ENCODE measurements around the gene ANAPC2. TPM values are rescaled to one million over a fixed set of nuclear protein-coding genes. Genes with fewer than 3 reads are reported as not detected.

Gene ANAPC2
- total and polyA plus RNA-seq, 10 donors = 27.8 to 93.0 (median 55.3) TPM

DNA sequence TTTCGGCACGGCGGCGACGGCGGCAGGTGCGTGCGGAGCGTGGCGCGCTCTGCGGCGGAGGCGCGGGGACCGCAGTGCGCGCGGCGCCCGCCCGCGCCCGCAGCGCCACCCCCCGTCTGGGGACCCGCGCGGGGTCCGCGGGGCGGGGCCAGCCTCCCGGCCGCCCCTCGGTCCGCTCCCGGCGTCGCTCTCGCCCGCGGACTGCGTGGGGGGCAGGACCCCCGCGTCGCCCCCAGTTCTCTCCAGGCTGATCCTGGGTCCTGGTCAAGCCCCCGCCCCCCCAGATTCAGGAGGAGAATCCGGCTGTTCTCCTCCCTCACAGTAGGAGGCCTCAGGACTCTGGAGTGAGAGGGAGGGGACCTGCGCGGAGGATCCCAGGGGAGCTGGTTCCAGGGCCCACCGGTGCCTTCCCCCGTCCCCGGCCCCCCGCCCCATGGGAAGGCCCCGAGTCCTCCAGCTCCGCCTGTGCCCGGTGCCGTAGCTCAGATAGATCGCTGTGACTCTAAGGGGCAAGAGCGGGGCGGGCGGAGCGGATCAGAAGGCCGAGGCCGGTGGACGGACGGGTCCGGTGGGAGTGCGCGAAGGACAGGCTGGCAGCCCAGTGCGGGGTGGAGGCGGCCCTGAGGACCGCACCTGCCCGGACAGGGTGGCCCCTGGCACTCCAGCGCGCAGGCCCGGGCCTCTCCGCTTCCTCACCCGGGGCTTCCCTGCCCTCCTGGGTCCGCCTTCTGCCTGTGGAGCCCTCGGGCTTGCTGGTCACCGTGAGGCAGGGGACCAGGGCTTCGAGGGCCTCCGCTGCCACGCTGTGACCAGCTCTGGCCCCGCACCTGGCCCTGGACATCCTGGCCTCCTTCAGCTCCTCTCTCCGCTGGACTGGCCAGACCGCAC is 34.1 kb upstream of the ANAPC2 start, which contains the start of gene RNF208:
Gene RNF208, minus strand, starts transcription at position 51 of the 888 bp plus-strand sequence. CDS start 1,028 bp downstream, outside the sequence.
- DNase-seq = peak; percentile 88

DNA sequence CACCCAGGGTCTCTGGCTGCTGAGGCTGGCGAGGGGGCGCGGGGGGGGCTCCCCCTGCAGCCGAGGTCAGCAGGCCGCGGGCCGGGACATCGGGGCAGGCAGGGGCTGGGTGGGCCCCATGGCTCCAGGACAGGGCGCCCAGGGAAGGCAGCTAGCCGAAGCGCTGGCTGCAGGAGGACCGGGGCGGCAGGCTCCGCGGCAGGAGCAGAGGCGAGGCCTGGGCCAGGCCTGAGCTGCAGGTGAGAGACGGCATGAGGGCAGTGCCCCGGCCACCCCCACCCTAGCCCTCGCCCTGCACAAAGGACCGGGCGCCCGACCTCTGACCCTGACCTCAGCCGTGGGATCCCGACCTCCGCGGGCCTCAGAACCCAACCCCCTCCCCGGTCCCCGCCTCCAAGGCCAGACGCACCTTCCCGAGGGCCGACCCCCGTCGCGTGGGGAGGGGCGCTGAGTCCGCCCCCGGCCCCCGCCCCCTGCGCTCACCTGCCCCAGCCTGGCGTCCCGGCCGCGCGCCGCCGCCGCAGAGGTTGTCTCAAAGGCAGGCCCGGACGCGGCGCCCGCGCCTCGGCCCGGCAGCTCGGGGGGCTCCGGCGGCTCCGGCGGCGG is 33.2 kb upstream of the ANAPC2 start:
- H3K27ac ChIP-seq = no peak overlapping the region

More for the DNA sequence above, 34.1 kb upstream of the ANAPC2 start, which contains the start of gene RNF208:
- H3K27ac ChIP-seq = peak within 1 kb of the TSS; percentile 37 to 94 (median 90)
- intact Hi-C loops (cut with DNase I; ENCODE audit: low total_unique reads) = loop anchor here (2.0 to 5.0 kb wide), 2 partner anchors 18 to 105 kb away; partner anchors contain the start of genes NDOR1 and TMEM203
- H3K9me3 ChIP-seq = no peaks in the 10 kb centered on the region
- TF ChIP-seq POLR2A (IDR thresholded peaks at IDR 0.05) (no peak), POLR2AphosphoS5 (IDR thresholded peaks at IDR 0.05) (no peak)
- TF ChIP-seq, protein P1, sequence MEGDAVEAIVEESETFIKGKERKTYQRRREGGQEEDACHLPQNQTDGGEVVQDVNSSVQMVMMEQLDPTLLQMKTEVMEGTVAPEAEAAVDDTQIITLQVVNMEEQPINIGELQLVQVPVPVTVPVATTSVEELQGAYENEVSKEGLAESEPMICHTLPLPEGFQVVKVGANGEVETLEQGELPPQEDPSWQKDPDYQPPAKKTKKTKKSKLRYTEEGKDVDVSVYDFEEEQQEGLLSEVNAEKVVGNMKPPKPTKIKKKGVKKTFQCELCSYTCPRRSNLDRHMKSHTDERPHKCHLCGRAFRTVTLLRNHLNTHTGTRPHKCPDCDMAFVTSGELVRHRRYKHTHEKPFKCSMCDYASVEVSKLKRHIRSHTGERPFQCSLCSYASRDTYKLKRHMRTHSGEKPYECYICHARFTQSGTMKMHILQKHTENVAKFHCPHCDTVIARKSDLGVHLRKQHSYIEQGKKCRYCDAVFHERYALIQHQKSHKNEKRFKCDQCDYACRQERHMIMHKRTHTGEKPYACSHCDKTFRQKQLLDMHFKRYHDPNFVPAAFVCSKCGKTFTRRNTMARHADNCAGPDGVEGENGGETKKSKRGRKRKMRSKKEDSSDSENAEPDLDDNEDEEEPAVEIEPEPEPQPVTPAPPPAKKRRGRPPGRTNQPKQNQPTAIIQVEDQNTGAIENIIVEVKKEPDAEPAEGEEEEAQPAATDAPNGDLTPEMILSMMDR (IDR thresholded peaks at IDR 0.05 in 8 of 11, conservative IDR thresholded peaks at IDR 0.05 in 3 of 11) = no peak
- 3 to 8% (median 5%) methylated on average over 28 to 88 of the region's 88 CpGs for WGBS, 5 donors
- peaks cover 0 to 26% (median 4%) of the 10 kb centered on the region in 7 donors for H3K27me3 ChIP-seq (replicated peaks in 1 of 7)
- peak within 1 kb of the TSS; percentile 29 to 81 (median 62) for H3K4me3 ChIP-seq
- H3K36me3 ChIP-seq = peaks cover 0 to 8% (median 0%) of the 10 kb centered on the region in 6 donors
- H3K4me1 ChIP-seq = peaks cover 8 to 66% (median 40%) of the 10 kb centered on the region in 6 donors

DNA sequence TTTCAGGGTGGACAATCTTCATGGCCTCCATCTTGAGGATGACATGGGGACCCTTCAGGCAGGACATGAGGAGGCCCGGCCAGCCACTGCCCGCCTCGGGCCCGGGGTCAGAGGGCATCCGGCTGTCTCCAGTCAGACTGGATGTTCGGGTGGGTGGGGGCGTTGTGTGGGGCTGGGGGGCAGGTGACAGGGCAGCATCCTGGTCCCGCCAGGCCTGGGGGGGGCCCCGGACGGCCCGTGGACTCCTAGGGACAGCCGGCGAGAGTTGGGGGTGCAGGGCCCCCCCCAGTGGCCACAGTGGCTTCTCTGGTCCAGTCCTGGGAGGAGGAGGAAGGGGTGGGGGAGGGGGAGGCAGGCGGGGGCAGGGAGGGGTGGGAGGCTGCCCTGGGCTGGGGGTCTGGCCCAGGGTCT is 32.7 kb upstream of the ANAPC2 start:
- 84 to 87% (median 85%) methylated on average over 13 to 14 of the region's 14 CpGs; no CpG with 5 or more reads in 2 of the 5 donors for WGBS, 5 donors
- intact Hi-C loops (cut with DNase I; ENCODE audit: low total_unique reads) = loop anchor here (5.0 kb wide), 1 partner anchor 104 kb away; no protein-coding TSS in a partner anchor
- no peak for DNase-seq
- no peak overlapping the region for H3K27ac ChIP-seq
- peaks cover 0 to 18% (median 4%) of the 10 kb centered on the region in 7 donors for H3K27me3 ChIP-seq (replicated peaks in 1 of 7)
- peaks cover 0 to 22% (median 4%) of the 10 kb centered on the region in 6 donors for H3K36me3 ChIP-seq
- H3K4me3 ChIP-seq = peak overlapping the region in 1 of 8 donors; percentile 81
- no peaks in the 10 kb centered on the region for H3K9me3 ChIP-seq
- TF ChIP-seq POLR2AphosphoS5 (IDR thresholded peaks at IDR 0.05) (no peak), POLR2A (IDR thresholded peaks at IDR 0.05) (no peak)
- TF ChIP-seq, protein P1 (IDR thresholded peaks at IDR 0.05 in 8 of 11, conservative IDR thresholded peaks at IDR 0.05 in 3 of 11) = no peak
- peaks cover 8 to 73% (median 44%) of the 10 kb centered on the region in 6 donors for H3K4me1 ChIP-seq

More for the DNA sequence above, 33.2 kb upstream of the ANAPC2 start:
- WGBS, 5 donors = 7 to 18% (median 10%) methylated on average over 13 to 61 of the region's 61 CpGs
- Histone ChIP-seq H3K9me3 (no peaks in the 10 kb centered on the region), H3K36me3 (peaks cover 0 to 17% (median under 1%) of the 10 kb centered on the region in 6 donors), H3K4me1 (peaks cover 8 to 69% (median 42%) of the 10 kb centered on the region in 6 donors), H3K27me3 (replicated peaks in 1 of 7) (peaks cover 0 to 18% (median 4%) of the 10 kb centered on the region in 7 donors), H3K4me3 (peak overlapping the region in 6 of 8 donors; percentile 13 to 81 (median 30))
- TF ChIP-seq POLR2AphosphoS5 (IDR thresholded peaks at IDR 0.05) (no peak), POLR2A (IDR thresholded peaks at IDR 0.05) (no peak)
- TF ChIP-seq, protein P1 (IDR thresholded peaks at IDR 0.05 in 8 of 11, conservative IDR thresholded peaks at IDR 0.05 in 3 of 11) = no peak
- intact Hi-C loops (cut with DNase I; ENCODE audit: low total_unique reads) = loop anchor here (2.0 to 5.0 kb wide), 2 partner anchors 17 to 104 kb away; partner anchors contain the start of genes NDOR1 and TMEM203
- DNase-seq = no peak

Data from spleen (tissue), 11 donors.